GM21737 (cell line): ENCODE measurements around the gene TOR1B.
"Not testable (repeated sequence)": the region's sequence is repeated elsewhere in the genome, so short reads cannot be mapped to it uniquely, and the experiment has no call there.

Experiments
- ATAC-seq: cut with Tn5 transposase; IDR thresholded peaks from one replicate; pipeline ENCODE4 v1.9.1; 2021; ENCODE audit warnings: mild to moderate bottlenecking, moderate library complexity; ENCODE audit not compliant: unreplicated experiment

The TOR1B gene, protein sequence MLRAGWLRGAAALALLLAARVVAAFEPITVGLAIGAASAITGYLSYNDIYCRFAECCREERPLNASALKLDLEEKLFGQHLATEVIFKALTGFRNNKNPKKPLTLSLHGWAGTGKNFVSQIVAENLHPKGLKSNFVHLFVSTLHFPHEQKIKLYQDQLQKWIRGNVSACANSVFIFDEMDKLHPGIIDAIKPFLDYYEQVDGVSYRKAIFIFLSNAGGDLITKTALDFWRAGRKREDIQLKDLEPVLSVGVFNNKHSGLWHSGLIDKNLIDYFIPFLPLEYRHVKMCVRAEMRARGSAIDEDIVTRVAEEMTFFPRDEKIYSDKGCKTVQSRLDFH

DNA sequence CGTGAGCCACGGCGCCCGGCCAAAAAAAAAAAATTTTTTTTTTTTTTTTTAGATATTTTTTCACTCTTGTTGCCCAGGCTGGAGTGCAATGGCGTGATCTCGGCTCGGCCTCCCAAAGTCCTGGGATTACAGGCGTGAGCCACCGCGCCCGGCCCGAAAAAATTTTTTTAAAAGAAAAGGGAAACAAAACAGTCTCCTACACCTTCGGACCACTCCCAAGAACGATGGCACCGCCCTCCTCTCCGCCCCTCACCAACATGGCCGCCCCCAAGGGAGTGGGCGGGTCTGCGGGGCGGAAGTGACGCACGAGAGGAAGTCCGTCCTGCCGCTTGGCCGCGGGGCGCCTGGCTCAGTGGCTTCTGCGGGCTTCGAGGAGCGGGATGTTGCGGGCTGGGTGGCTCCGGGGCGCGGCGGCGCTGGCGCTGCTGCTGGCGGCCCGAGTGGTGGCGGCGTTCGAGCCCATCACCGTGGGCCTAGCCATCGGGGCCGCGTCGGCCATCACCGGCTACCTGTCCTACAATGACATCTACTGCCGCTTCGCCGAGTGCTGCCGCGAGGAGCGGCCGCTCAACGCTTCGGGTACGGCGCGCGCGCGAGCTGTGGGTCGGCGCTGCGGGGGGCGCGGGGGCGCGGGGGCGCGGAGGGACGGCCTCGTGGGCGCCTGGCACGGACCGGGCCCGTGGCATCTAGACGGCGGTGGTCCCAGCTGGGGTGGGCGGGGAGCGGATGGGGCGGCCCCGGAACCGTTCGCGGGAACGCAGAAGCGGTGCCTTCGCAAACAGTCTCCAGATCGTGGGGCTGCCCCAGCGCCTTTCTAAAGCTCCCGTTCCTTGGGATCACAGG lies at the start of gene TOR1B:
TSS of gene TOR1B (plus strand) at position 352 of the 843 bp plus-strand sequence. CDS start at position 381, 29 bp downstream.
- ATAC-seq, result peak; percentile 91

- ATAC-seq, result no peak
Observed at GRCh38 chr9:129755151-129755550, 47.8 kb upstream of the TOR1B start.

GRCh38 chr9:129756191-129756590 lies 46.8 kb upstream of the TOR1B start:
- ATAC-seq, result no peak

GRCh38 chr9:129757045-129757444 lies 45.9 kb upstream of the TOR1B start:
- ATAC-seq, result no peak

GRCh38 chr9:129759319-129759718 lies 43.7 kb upstream of the TOR1B start:
- ATAC-seq, result no peak

- no peak for ATAC-seq
Observed at GRCh38 chr9:129759804-129760502, 43.0 kb upstream of the TOR1B start.

DNA sequence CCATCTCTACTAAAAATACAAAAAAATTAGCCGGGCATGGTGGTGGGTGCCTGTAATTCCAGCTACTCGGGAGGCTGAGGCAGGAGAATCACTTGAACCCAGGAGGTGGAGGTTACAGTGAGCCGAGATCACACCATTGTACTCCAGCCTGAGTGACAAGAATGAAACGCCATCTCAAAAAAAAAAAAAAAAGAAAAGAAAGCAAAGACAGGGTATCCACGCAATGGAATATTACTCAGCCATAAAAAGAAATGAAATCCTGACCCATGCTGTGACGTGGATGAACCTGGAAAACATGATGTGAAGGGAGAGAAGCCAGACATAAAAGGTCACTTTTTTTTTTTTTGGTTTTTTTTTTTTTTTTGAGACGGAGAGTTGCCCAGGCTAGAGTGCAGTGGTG lies 42.2 kb upstream of the TOR1B start:
- not testable (repeated sequence) for ATAC-seq

GRCh38 chr9:129761293-129761900 lies 41.6 kb upstream of the TOR1B start:
- no peak for ATAC-seq

DNA sequence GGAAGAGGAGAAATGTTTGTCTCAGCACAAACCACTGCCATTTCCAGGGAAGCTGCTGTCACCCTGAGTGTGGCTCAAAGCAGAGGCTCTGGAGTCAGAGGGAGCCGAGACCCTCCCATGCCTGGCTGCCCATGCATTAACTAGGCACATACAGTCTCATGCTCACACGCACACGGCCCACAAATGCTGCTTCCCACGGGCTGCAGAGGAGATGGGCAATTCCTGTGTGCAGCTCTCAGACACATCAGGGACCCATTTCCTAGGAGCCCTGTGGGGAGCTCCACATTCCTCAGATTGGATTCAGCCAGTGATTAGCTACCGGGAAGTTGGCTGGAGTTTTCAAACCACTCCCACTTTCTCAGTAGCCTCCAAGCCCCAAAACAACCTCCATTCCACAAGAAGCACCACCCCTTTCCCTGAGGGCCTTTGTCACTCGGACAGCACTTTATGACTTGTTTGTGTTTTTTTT lies 41.0 kb upstream of the TOR1B start:
- no peak for ATAC-seq

GRCh38 chr9:129762370-129762984 lies 40.5 kb upstream of the TOR1B start:
- ATAC-seq, result not testable (repeated sequence)

GRCh38 chr9:129762985-129763926 lies 39.7 kb upstream of the TOR1B start:
- no peak for ATAC-seq

- ATAC-seq, result no peak
Observed at GRCh38 chr9:129765764-129766317, 37.1 kb upstream of the TOR1B start.

DNA sequence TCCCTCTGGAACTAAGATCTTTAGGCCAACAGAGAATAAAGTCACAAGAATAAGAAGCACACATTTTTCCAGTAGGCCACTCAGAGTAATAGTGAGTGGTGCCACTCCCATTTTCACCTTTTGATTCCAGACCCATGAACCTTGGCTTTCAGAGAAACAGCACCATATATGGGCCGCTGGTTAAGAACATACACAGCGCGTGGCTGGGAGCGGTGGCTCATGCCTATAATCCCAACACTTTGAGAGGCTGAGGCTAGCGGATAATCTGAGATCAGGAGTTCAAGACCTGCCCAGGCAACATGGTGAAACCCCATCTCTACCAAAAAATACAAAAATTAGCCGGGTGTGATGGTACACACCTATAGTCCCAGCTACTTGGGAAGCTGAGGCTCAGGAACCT lies 34.5 kb upstream of the TOR1B start:
- ATAC-seq, result no peak

DNA sequence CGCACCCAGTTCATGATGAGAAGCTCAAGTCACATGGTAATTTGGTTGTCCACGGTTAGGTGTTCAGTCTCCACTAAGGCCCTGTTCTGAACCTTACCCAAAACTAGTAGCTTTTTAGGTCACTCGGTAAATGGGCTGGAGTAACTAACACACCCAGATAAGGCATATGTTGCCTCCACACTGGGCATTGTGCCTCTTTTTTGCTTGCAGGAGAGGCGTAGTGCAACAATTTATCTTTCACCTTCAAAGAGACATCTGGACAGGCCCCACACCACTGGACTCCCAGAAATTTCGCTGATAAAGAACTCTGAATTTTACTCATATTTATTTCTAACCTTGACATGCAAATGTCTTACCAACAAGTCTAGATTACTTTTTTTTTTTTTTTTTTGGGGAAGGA lies 33.3 kb upstream of the TOR1B start:
- no peak for ATAC-seq

GRCh38 chr9:129770741-129771140 lies 32.2 kb upstream of the TOR1B start:
- ATAC-seq, result no peak

- no peak for ATAC-seq
Observed at GRCh38 chr9:129773262-129774048, 29.5 kb upstream of the TOR1B start.

DNA sequence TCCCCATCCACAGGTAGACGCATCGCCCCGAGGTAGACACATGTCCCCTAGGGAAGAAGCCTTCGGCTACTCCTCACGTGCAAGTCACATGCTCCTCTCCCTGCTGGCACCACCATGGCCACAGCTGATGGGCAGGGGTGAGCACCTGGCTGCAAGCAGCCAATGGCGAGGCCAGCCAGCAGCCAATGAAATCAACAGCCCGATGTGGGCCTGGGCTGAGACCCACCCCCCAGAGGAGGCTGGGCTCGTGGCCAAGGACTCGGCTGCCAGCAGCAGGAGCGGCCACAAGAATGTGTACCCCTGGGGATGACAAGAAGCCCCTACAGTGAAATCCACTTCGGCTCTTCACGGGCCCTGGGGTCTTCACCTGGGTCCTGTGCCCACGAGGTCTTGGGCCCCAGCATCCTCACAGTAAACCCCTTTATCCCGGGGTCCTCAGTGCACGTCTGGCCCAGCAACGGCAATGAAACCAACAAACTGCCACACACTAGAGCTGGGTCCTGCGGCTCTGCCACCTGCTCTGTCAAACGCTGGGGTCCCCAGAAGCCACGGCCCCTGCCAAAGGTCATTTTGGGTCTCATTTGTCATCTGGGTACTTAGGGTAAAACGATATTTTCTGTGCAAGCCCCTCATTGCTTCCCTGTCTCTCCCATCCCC lies 28.1 kb upstream of the TOR1B start:
- ATAC-seq, result no peak

- ATAC-seq, result no peak
Observed at GRCh38 chr9:129775448-129775798, 27.6 kb upstream of the TOR1B start.
